Posterior cingulate gyrus (tissue), 11 donors: ENCODE data around the gene TP53INP2.
"Not testable (repeated sequence)": the region's sequence is repeated elsewhere in the genome, so short reads cannot be mapped to it uniquely, and the experiment has no call there.

ENCODE experiments used
- DNase-seq, 10 donors: peaks; one replicate each; pipeline versions ENCODE4 v3.0.0 to v3.0.0-alpha.2; 2020 to 2021; ENCODE audit warnings: mixed read lengths in 3 of 10
- intact Hi-C: fragments of 100-400 bp; cut with DNase I; formaldehyde crosslinking; loops from one replicate; pipeline ENCODE4 v1.15.1; 2023

TP53INP2 gene, protein sequence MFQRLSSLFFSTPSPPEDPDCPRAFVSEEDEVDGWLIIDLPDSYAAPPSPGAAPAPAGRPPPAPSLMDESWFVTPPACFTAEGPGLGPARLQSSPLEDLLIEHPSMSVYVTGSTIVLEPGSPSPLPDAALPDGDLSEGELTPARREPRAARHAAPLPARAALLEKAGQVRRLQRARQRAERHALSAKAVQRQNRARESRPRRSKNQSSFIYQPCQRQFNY

DNA sequence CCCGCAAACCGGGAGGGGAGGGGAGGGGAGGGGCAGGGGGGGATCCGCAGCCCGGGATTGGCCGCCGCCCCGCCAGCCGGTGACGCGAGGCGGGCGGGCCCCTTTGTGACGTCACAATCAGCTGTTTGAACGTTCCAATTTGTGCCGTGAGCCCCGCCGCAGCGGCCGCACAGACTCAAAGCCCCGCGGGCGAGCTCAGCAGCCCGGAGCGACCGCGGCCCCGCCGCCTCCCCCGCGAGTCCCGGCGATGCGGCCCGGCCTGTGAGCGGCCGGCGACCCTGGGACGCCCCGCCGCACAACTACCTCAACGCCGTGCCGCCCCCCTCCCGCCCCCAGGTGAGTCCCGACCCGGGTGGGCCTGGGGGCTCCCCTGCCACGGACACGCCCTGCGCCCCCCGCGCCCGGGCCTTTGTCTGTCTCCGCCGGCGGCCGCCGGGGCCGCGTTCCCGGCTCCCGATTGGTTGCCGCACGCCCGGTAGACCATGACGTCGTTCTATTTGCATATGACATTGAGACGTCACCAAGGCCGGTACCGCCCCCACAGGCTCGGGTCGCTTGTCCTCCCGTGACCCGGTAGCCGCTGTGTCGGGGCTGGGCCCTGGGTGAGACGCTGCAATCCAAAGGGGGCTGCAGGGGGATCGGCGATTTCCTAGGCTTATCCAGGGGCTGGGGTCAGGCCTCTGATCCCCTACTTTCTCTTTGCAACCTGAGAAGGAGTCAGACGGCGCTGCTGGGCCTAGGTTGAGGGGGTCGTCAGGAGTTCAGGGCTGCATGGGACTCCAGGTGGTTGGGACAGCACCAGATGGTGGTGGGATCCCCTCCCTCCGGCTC lies at the start of gene TP53INP2:
Gene TP53INP2, plus strand, starts transcription at position 168 of the 831 bp plus-strand sequence. CDS start 4,396 bp downstream, outside the sequence.
- intact Hi-C loops = loop anchor here (2.0 to 10.0 kb wide), 2 partner anchors 28 to 400 kb away; partner anchors contain the start of genes AHCY and PIGU
- peak; percentile 86 to 98 (median 92) for DNase-seq

DNA sequence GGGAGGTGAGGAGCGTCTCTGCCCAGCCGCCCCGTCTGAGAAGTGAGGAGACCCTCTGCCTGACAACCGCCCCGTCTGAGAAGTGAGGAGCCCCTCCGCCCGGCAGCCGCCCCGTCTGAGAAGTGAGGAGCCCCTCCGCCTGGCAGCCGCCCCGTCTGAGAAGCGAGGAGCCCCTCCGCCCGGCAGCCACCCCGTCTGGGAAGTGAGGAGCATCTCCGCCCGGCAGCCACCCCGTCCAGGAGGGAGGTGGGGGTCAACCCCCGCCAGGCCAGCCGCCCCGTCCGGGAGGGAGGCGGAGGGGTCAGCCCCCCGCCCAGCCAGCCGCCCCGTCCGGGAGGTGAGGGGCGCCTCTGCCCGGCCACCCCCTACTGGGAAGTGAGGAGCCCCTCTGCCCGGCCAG lies 45.5 kb upstream of the TP53INP2 start:
- DNase-seq, intact Hi-C loops: not testable (repeated sequence)

DNA sequence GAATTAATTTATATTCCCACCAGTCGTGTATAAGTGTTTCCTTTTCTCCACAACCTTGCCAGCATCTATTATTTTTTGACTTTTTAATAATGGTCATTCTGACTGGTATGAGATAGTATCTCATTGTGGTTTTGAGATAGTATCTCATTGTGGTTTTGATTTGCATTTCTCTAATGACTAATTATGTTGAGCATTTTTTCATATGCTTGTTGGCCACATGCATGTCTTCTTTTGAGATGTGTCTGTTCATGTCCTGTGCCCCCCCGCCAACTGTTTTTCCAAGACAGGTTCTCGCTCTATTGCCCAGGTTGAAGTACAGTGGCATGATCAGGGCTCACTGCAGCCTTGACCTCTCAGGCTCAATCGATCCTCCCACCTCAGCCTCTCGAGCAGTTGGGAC lies 42.3 kb upstream of the TP53INP2 start:
- DNase-seq, intact Hi-C loops: not testable (repeated sequence)

DNA sequence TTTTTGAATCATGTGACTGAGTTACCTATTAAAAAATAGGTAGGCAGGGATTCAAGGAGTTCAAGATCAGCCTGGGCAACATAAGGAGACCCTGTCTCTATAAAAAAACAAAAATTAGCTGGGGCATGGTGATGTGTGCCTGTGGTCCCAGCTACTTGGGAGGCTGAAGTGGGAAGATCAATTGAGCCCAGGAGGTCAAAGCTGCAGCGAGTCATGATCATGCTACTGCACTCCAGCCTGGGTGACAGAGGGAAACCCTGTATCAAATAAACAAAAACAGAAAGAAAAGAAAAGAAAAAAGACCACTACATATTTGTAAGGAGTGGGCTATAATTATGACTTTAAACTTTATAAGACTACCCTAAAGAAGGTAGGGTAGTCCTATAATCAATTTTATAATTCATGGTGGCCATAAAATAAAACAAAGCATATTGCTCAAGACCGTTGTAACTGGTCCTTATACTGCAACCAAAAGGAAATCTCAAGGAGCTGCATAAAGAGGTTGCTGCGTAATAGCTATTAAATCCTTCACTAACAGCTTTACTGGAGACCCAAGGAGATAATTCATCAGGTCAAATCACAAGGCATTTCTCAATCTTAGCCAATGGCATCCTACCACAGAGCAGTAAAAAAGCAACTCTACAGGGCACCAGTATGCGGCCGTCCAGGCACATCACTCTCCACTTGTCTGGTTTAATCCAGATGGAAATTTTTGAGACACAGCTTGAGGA lies 40.8 kb upstream of the TP53INP2 start:
- no peak for DNase-seq
- intact Hi-C loops = no loop called here

DNA sequence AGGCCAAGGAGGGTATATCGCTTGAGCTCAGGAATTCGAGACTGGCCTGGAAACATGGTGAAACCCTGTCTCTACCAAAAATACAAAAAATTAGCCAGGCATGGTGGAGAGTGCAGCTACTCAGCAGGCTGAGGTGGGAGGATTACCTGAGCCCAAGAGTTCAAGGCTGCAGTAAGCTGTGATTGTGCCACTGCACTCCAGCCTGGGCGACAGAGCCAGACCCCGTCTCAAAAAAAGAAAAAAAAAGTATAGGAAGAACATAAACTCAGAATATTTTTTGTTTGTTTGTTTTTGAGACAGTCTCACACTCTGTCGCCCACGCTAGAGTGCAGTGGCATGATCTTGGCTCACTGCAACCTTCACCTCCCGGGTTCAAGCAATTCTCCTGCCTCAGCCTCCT lies 39.4 kb upstream of the TP53INP2 start:
- intact Hi-C loops, DNase-seq: not testable (repeated sequence)

DNA sequence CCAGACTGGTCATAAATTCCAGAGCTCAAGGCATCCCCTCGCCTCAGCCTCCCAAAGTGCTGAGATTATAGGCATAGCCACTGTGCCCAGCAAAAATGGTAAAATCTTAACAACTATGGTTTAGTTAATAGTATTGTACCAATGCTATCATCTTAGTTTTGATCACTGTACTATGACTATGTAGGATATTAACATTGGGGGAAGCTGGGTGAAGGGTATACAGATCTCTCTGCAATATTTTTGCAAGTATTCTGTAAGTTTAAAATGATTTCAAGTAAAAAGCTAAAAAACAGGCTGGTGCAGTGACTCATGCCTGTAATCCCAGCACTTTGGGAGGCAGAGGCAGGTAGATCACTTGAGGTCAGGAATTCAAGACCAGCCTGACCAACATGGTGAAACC lies 35.0 kb upstream of the TP53INP2 start:
- DNase-seq = no peak
- intact Hi-C loops = no loop called here

DNA sequence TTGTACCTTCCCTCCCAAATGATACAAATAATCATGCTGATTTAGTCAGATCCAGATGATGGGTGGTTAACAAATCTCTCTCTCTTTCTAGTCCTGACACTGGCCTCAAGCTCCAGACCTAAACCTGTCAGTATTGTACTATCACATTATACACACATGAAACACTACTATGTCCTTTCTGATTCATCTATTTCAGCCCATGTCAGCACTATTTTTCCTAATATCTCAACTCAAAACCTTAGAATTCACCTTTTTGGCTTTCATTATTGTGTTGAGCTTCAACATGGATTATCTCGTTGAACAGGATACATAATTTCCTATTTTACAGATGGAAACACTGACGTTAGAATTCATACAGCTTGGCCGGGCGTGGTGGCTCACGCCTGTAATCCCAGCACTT lies 30.7 kb upstream of the TP53INP2 start:
- intact Hi-C loops = no loop called here
- no peak for DNase-seq

DNA sequence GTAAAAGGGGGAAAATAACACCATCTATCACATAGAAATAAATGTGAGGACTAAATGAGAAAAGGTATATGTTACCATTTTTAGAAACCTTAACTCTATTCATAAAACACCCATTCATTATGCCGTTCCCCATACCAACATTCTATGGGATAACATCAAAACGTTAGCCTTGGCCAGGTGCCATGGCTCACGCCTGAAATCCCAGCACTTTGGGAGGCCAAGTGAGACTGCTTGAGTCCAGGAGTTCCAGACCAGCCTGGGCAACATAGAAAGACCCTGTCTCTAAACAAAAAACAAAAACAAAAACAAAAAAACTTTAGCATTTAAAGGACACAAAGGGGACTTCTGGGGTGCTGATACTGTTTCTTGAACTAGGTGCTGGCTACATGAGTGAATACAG lies 28.6 kb upstream of the TP53INP2 start:
- no peak for DNase-seq
- intact Hi-C loops = loop anchor here (5.0 kb wide), 1 partner anchor 33 kb away; no protein-coding TSS in a partner anchor

DNA sequence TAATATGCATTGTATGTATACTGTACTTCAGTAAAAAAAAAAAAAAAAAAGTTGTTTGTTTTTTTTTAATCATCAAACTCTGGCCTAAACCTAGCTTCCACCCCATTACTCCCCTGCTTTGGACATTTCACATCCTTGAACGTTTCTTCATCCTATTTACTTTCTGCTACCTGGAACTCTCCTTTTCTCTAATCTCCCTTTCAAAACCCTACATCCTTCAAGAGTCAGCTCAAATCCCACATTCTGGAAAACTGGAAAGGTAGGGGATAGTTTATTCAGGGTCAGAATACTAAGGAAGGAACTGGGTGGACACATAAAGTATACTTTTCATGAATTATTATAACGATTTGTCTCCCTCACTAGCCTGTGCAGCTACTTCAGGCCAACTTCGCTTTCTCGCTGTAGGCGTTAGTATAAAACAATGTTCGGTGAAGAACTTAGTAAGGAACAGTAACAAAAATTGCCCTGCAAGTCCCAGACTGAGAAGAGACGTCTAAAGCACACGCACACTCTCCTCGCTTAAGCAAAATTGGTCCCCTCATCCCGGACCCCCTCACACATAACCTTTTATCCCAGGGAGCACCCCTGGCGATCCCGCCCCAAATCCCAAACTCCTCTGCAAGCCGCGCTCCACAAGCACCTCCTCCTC lies 28.0 kb upstream of the TP53INP2 start:
- intact Hi-C loops = loop anchor here (2.0 to 5.0 kb wide), 2 partner anchors 29 to 34 kb away; partner anchors contain the start of gene TP53INP2
- no peak for DNase-seq

DNA sequence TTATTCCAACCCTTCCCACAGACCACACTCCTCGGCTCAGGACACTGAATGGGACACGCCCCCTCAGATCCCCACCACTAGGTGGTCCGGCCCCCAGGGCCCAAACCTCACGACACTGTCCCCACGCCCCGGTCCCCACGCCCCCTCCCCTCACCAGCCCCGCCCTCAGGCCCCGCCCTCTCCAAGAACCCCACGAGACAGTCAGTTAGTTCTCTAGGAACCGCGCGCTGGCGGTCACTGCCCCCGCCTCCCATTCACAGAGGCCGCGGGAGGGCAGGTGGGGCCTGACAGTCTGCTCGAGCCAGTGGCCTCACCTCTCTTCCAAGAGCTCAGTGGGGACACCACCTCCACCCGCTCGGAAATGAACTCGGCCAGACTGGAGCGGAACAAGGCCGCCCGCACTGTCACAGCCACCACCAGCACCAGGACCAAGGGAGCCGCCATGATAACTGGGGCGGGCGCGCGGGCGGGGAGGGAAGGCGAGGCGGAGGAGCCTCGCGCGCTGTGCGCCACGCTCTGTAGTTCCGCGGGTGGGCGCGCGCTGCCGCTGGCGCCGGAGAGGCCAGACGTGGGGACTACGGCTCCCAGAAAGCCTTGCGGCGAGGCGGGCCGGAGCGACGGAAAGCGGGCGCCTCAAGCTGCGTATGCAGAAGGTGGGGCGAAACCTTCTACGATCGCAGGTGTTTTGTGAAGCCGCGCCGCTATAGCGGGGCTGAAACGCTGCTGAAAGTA lies 27.3 kb upstream of the TP53INP2 start, which contains the start of gene PIGU:
Gene PIGU, minus strand, starts transcription at position 451 of the 732 bp plus-strand sequence. Its CDS starts 7 bp downstream, at position 444.
- peak; percentile 95 to 99 (median 97) for DNase-seq
- intact Hi-C loops = loop anchor here (2.0 to 5.0 kb wide), 2 partner anchors 28 to 35 kb away; partner anchors contain the start of gene TP53INP2

DNA sequence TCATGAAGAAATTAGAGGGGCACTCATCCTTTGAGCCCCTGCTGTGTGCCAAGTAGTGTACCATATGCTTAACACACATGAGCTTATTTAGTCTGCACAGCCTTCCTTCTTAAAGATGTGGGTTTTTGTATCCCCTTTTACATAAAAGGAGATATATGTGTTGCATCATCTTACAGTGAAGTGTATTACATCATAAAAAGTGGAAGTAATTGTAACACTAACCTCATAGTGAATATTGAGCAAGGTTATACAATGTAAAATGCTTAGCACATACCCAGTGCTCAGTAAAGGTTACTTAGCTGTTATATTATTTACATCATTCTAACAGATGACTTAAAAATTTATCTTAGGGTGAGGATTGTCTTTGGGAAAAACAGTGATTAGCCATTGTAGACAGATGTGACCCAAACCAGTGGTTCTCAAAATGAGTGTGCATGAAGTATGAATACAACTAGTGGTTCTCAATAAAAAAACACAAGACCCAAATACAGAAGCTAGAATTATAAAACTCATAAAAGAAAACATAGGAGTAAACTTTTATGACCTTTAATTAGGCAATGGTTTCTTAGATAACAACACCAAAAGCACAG lies 23.5 kb upstream of the TP53INP2 start:
- intact Hi-C loops = no loop called here

DNA sequence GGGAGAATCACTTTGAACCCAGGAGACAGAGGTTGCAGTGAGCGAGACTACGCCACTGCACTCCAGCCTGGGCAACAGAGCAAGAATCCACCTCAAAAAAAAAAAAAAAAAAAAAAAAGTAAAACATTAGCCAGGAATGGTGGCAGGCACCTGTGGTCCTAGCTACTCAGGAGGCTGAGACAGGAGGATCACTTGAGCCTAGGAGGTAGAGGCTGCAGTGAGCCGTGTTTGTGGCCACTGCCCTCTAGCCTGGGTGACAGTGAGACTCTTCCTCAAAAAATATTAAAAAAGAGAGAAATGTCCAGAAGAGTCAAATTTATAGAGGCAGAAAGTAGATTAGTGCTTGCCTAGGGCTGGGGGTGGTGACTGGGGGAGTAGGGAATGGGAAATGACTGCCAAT lies 20.5 kb upstream of the TP53INP2 start:
- intact Hi-C loops = no loop called here
- no peak for DNase-seq

More for the DNA sequence above, 23.5 kb upstream of the TP53INP2 start:
- no peak for DNase-seq

DNA sequence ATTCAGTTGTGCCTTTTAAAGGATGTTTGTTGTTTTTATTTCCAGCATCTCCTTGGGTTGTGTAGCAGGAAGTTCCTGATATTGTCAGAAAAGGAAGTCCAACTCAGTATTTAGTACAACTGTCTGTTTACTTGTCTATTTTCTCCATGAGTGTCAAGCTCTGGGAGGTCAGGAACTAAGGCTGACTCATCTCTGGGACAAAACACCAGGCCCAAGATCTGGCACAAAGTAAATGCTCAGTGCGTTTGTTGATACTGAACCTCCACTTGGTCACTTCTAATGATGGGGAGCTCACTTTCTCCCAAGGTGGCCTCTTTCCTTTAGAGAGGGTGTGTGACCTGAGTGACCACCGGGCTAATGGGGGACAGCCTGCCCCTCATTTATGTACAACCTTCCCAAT lies 14.7 kb upstream of the TP53INP2 start:
- intact Hi-C loops = no loop called here
- no peak for DNase-seq

DNA sequence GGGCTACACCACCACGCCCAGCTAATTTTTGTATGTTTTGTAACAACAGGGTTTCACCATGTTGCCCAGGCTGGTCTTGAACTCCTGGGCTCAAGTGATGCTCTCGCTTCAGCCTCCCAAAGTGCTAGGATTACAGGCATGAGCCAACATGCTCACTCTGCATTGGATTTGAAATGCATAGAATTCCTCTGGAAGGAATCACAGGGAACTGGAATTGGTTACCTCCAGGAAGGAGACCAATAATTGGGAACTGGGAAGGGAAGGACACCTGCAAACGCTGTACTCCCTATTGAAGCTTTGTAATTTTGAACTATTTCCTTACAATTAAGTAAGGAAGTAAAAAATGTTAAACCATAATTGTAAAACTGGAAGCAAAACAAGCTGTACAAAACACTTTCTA lies 12.3 kb upstream of the TP53INP2 start:
- intact Hi-C loops = no loop called here
- DNase-seq = no peak

DNA sequence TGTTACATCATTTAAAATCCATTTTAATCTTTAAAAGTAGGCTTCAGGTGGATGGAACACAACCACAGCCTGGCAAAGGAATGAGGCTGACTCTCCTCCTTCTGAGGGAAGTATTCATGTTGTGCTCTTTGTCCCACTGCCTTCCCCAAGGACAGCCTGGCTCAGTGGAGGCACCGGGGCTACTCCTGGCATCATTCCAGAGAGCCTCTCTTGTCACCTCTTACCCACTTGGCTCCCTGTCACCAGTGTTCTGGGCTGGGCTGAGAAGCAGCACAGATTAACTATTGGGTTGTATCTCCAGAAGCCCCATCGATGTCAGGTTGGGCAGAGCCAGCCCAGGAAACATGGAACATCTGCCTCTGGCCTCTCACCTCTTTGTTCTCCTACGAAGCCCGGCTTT lies 10.7 kb upstream of the TP53INP2 start:
- intact Hi-C loops = no loop called here
- no peak for DNase-seq

DNA sequence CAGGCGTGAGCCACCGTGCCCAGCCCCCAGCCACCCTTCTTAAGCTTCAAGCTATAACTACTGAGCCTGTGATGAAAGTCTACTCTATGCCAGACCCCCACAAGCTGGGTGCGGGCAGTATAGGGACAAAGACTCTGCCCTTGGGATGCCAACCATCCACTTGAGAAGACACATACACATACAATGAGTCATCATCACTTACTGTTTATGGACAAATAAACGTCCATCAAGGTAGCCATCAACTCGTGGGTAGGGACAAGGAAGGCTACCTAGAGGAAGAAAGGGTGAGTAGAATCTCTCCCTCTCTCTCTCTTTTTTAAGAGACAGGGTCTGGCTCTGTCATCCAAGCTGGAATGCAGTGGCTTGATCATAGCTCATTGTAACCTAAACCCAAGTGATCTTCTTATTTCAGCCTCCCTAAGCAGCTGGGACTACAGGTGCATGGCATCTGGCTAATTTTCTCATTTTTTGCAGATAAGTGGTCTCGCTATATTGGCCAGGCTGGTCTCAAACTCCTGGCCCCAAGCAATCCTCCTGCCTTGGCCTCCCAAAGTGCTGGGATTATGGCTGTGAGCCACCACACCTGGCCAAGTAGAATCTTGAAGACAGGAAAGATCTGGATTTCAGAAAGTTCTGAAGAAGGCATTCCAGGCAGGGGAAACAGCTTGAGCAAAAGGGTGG lies 2.6 kb upstream of the TP53INP2 start:
- intact Hi-C loops = loop anchor here (10.0 kb wide), 1 partner anchor 397 kb away; the partner anchor contains the start of gene AHCY
- no peak for DNase-seq

DNA sequence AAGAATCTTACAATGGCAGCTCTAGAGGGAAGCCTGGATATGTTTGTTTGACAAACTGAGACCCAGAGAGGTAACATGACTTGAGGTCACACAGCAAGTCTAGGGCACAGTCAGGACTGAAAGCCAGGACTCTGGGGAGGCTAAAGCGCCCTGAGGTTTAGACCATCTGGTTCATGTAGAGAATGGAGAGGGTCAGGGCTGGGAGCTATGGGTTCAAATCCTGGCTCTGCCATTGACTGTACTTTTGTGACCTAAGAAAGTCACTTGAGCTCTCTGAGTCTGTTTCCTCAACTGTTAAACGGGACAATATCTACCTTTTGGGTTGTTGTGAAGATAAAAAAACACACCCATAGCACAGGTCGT lies 1.1 kb upstream of the TP53INP2 start:
- intact Hi-C loops = loop anchor here (10.0 kb wide), 1 partner anchor 398 kb away; the partner anchor contains the start of gene AHCY
- no peak for DNase-seq

DNA sequence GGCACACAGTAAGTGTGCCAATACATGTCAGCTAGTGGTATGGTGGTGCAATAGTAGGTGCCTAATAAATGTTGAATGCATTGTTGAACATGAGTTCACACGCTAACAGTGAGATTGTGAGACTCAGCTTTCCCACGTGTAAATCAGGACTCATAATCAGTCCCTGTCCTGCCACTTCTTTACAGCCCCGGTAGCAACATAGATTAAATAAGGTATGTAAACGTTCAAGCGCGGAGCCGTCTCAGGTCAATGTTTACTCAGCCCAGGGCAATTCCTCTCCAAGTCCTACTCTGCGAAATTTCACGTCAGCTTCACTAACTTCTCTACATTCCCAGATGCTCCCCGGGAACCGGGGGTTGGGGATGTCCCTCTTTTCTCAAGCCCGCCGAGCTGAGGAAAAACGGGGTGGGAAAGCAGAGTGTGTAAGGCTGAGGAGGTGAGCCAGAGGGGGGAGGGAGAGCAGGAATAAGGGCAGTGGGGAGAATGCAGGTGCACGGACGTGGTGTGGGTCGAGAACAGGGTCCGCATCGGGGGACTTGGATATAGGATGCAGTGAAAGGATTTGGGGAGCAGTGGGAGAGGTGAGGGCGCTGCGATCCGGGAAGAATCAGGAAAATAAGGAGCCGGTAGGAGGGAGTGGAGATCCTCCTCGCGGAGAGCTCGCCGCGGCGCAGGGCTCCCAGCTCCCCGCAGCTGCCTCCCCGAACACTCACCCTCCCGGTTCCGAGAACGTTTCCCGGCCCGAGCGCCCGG lies 544 bp upstream of the TP53INP2 start:
- intact Hi-C loops = loop anchor here (2.0 to 10.0 kb wide), 2 partner anchors 27 to 399 kb away; partner anchors contain the start of genes AHCY and PIGU

More for the DNA sequence above, 544 bp upstream of the TP53INP2 start:
- DNase-seq = peak in 6 of 10 donors; percentile 13 to 86 (median 23)
